ENCODE measurements around the gene ADAMTS4. TPM values are rescaled to one million over a fixed set of nuclear protein-coding genes. Genes with fewer than 3 reads are reported as not detected.

The ADAMTS4 gene
- total and polyA plus RNA-seq, 2 donors (not counting 3 experiments of a cell fraction or from before 2014, with no cell fraction given), result 2.5 to 13.6 TPM

- ChIA-PET POLR2A (no interaction called here), CTCF (no interaction called here)
- dilution Hi-C loops (cut with MboI; ENCODE audit: extremely low pct_ligation_motif_present, low sequenced_read_pairs), result no loop called here
- H4K20me1 ChIP-seq (replicated peaks; ENCODE audit: control insufficient read depth, extremely low read depth, insufficient read depth, low read length), result no peaks in the 10 kb centered on the region
- H3K9me3 ChIP-seq (replicated peaks; ENCODE audit: control insufficient read depth, insufficient read depth, low read length), result no peaks in the 10 kb centered on the region
- intact Hi-C loops (cut with micrococcal nuclease), result no loop called here
- H3K27me3 ChIP-seq (ENCODE audit: control insufficient read depth in 2 of 2, insufficient read depth in 2 of 2, low read length in 2 of 2), result no peaks in the 10 kb centered on the region
- no peak overlapping the region for H3K4me2 ChIP-seq (ENCODE audit: insufficient read depth, low read length)
- H3K36me3 ChIP-seq (ENCODE audit: control insufficient read depth in 2 of 2, extremely low read depth in 1 of 2, insufficient read depth in 2 of 2, low read length in 2 of 2), result peaks cover 0 to 11% of the 10 kb centered on the region in 2 experiments
- DNase-seq (ENCODE audit: low read depth, low spot score) (no peak), FAIRE-seq (no peak)
- no peak for TF ChIP-seq MYC (IDR thresholded peaks at IDR 0.05; ENCODE audit: low read depth, low read length)
- TF ChIP-seq MAX (IDR thresholded peaks at IDR 0.05; ENCODE audit: insufficient read depth, insufficient read length), result no peak
- TF ChIP-seq POLR2A (IDR thresholded peaks at IDR 0.05; ENCODE audit: low read depth, low read length), result no peak
- no peak for TF ChIP-seq CTCF (IDR thresholded peaks at IDR 0.05; ENCODE audit: extremely low read depth in 1 of 2, insufficient read depth in 1 of 2, low read depth in 1 of 2, low read length in 2 of 2)
- TF ChIP-seq FOS (IDR thresholded peaks at IDR 0.05; ENCODE audit: borderline replicate concordance, insufficient read depth, low read length), result no peak
- no peak for TF ChIP-seq POLR2AphosphoS5 (IDR thresholded peaks at IDR 0.05; ENCODE audit: insufficient read depth, low read depth, low read length)
- TF ChIP-seq JUN (IDR thresholded peaks at IDR 0.05; ENCODE audit: borderline replicate concordance, insufficient read depth, insufficient read length, low read depth), result no peak
- TF ChIP-seq EZH2 (IDR thresholded peaks at IDR 0.05; ENCODE audit: borderline replicate concordance, low read depth, low read length, severe bottlenecking), result no peak
- no peak for TF ChIP-seq GATA2 (IDR thresholded peaks at IDR 0.05; ENCODE audit: insufficient read depth, insufficient read length, low read depth, low read length)
- H3K4me1 ChIP-seq (ENCODE audit: control insufficient read depth, extremely low read depth, insufficient read depth, low read length), result peaks cover 23% of the 10 kb centered on the region
- H3K9me1 ChIP-seq (replicated peaks; ENCODE audit: control insufficient read depth, extremely low read depth, insufficient read depth, low read length), result no peaks in the 10 kb centered on the region
- H3K4me3 ChIP-seq (replicated peaks in 1 of 3; ENCODE audit: insufficient read depth in 1 of 3, low read depth in 1 of 3, low read length in 3 of 3), result no peak overlapping the region
- peaks cover 7% of the 10 kb centered on the region for H3K79me2 ChIP-seq (ENCODE audit: control insufficient read depth, insufficient read depth, low read length)
- BruUV-seq (replicated peaks), result no TSS peak
- H2AFZ ChIP-seq (ENCODE audit: low read depth, low read length), result no peak overlapping the region
- H3K27ac ChIP-seq (ENCODE audit: insufficient read depth, low read depth, low read length), result no peak overlapping the region
- no peak overlapping the region for H3K9ac ChIP-seq (replicated peaks; ENCODE audit: extremely low read depth, insufficient read depth, low read length)
These were observed 36.0 kb downstream of the ADAMTS4 start for GRCh38 chr1:161162806-161163205.

All from endothelial cell of umbilical vein (primary cell).